K562 (cell line): ENCODE results near the gene SYCP3. TPM values are rescaled to one million over a fixed set of nuclear protein-coding genes. Genes with fewer than 3 reads are reported as not detected.

Experiments used
- ATAC-seq: fragments of 200-7000 bp; cut with Tn5 transposase; 3 replicates; pipeline ENCODE4 v1.9.1; 2020; ENCODE audit warnings: moderate library complexity
- BruUV-seq: library from RNA; stranded (reverse); fragments of 400-500 nt; replicated peaks from 2 replicates; lab custom pipeline; 2021; lab: Mats Ljungman, UMichigan
- CTCF ChIA-PET: fragments of 300-600 bp; formaldehyde crosslinking; extraction: SDS; loops from one replicate; lab custom pipeline; 2021; ENCODE audit warnings: low intra/inter-chr PET ratio; lab: Yijun Ruan, JAX
- POLR2A ChIA-PET: fragments of 300-600, 350-650 bp; sonication (Branson Sonifier 250); formaldehyde crosslinking; extraction: SDS; loops from one replicate; lab custom pipeline; 2021; ENCODE audit warnings: antibody characterized with exemption, inconsistent platforms; lab: Yijun Ruan, JAX
- DNase-seq, 4 experiments: peaks; one replicate each; pipeline versions ENCODE4 v3.0.0 to v3.0.0-alpha.2; 2011 to 2018; ENCODE audit warnings: low spot score in 3 of 4, mixed read lengths in 3 of 4; ENCODE audit errors: extremely low read depth in 1 of 4
- FAIRE-seq: peaks from 2 replicates; lab custom pipeline; 2011; peaks lifted over from hg19 to GRCh38; lab: Jason Lieb, UNC
- H2AFZ ChIP-seq: 2 replicates; pipeline ENCODE4 v1.6.0; 2011; ENCODE audit warnings: low read depth, low read length, control low read depth, inconsistent platforms
- H3K27ac ChIP-seq: fragments of 200-600 bp; 3 replicates; pipeline ENCODE4 v1.8.0; 2011; ENCODE audit warnings: low read depth, mild to moderate bottlenecking, control low read depth, inconsistent platforms, low read length, moderate library complexity, mixed read lengths; ENCODE audit errors: extremely low read depth
- H3K27me3 ChIP-seq, 2 experiments: fragments of 300-600 bp in 1 of 2; 2 replicates in 1 of 2; 3 replicates in 1 of 2; pipeline versions ENCODE4 v1.6.0 to v1.8.0; 2011; ENCODE audit warnings: inconsistent platforms in 2 of 2, low read length in 2 of 2, mild to moderate bottlenecking in 1 of 2, mixed read lengths in 1 of 2, moderate library complexity in 1 of 2; ENCODE audit not compliant: control insufficient read depth in 2 of 2, insufficient read depth in 2 of 2
- H3K36me3 ChIP-seq: fragments of 300-600 bp; 3 replicates; pipeline ENCODE4 v1.8.0; 2011; ENCODE audit warnings: mild to moderate bottlenecking, low read length, inconsistent platforms; ENCODE audit not compliant: control insufficient read depth, insufficient read depth
- H3K4me1 ChIP-seq, 2 experiments: fragments of 200-600 bp in 1 of 2; replicated peaks in 1 of 2; 2 replicates in 1 of 2; 3 replicates in 1 of 2; pipeline versions ENCODE4 v1.5.1 to v1.8.0; 2011; ENCODE audit warnings: inconsistent platforms in 2 of 2, low read length in 2 of 2, mild to moderate bottlenecking in 1 of 2, mixed read lengths in 1 of 2, moderate library complexity in 1 of 2; ENCODE audit not compliant: control insufficient read depth in 2 of 2, insufficient read depth in 2 of 2
- H3K4me2 ChIP-seq: 2 replicates; pipeline ENCODE4 v1.6.1; 2011; ENCODE audit warnings: low read length, control low read depth, inconsistent platforms, mixed read lengths; ENCODE audit not compliant: insufficient read depth
- H3K4me3 ChIP-seq: fragments of 200-600 bp; sonication (generic), shearing (Covaris generic); 2 replicates; pipeline ENCODE4 v1.5.1; 2016; ENCODE audit warnings: control low read depth, inconsistent platforms
- H3K79me2 ChIP-seq: fragments of 200-600 bp; 3 replicates; pipeline ENCODE4 v1.8.0; 2011; ENCODE audit warnings: low read length, inconsistent platforms; ENCODE audit not compliant: control insufficient read depth, insufficient read depth
- H3K9ac ChIP-seq, 2 experiments: 2 replicates each; pipeline versions ENCODE4 v1.6.0 to v1.6.1; 2011; ENCODE audit warnings: low read depth in 2 of 2, low read length in 2 of 2, control low read depth in 1 of 2, inconsistent platforms in 1 of 2, mild to moderate bottlenecking in 1 of 2, mixed read lengths in 1 of 2; ENCODE audit not compliant: insufficient read depth in 1 of 2
- H3K9me1 ChIP-seq: one replicate; pipeline ENCODE4 v1.6.0; 2011; ENCODE audit warnings: inconsistent platforms, mild to moderate bottlenecking, low read length, moderate library complexity; ENCODE audit not compliant: control insufficient read depth, insufficient read depth
- H3K9me3 ChIP-seq: replicated peaks from 2 replicates; pipeline ENCODE4 v1.5.1; 2011; ENCODE audit warnings: low read depth, low read length, inconsistent platforms; ENCODE audit not compliant: control insufficient read depth, insufficient read depth
- H4K20me1 ChIP-seq: replicated peaks from 2 replicates; pipeline ENCODE4 v1.6.1; 2011; ENCODE audit warnings: low read length, inconsistent platforms, mixed read lengths; ENCODE audit not compliant: control insufficient read depth, insufficient read depth
- ARNT ChIP-seq, 2 experiments: fragments of 450-650 bp; IDR thresholded peaks; 2 replicates each; pipeline ENCODE4 v1.6.1; 2016; ENCODE audit warnings: mild to moderate bottlenecking in 1 of 2
- ATF7 ChIP-seq: fragments of 450-650 bp; IDR thresholded peaks from 2 replicates; pipeline ENCODE4 v1.7.1; 2014; ENCODE audit warnings: mild to moderate bottlenecking, moderate library complexity
- CHD2 ChIP-seq: IDR thresholded peaks from 2 replicates; pipeline ENCODE4 v1.6.1; 2011; ENCODE audit warnings: low read depth, low read length
- DACH1 ChIP-seq: fragments of 450-650 bp; IDR thresholded peaks from 2 replicates; pipeline ENCODE4 v1.6.1; 2018; ENCODE audit not compliant: partially characterized antibody
- FOSL1 ChIP-seq: fragments of 200-800 bp; sonication (Bioruptor generic); conservative IDR thresholded peaks from 2 replicates; pipeline ENCODE4 v1.6.1; 2016; ENCODE audit warnings: missing genetic modification characterization, missing compliant biosample characterization
- GABPB2 ChIP-seq: fragments of 250-450 bp; sonication (Bioruptor Pico); conservative IDR thresholded peaks from 2 replicates; pipeline ENCODE4 v1.5.1; 2021; ENCODE audit warnings: mild to moderate bottlenecking
- NFATC3 ChIP-seq: fragments of 450-650 bp; IDR thresholded peaks from 2 replicates; pipeline ENCODE4 v1.6.1; 2017; ENCODE audit warnings: mild to moderate bottlenecking
- SIRT6 ChIP-seq: IDR thresholded peaks from one replicate; pipeline ENCODE4 v1.6.1; 2012; ENCODE audit warnings: low read depth, mild to moderate bottlenecking, control low read depth, inconsistent platforms, low read length, moderate library complexity
- ZNF766 ChIP-seq: fragments of 200-800 bp; sonication (Bioruptor generic); conservative IDR thresholded peaks from 2 replicates; pipeline ENCODE4 v1.6.1; 2016; ENCODE audit warnings: missing genetic modification characterization, missing compliant biosample characterization
- WGBS: fragments of 100-300 bp; shearing (Covaris generic); methylation state at CpG from one replicate; pipeline ENCODE4 v1.1.6; 2016; ENCODE audit warnings: low coverage, mixed read lengths; ENCODE audit not compliant: insufficient coverage; ENCODE audit errors: missing lambda C conversion rate; 5-methylcytosine and 5-hydroxymethylcytosine counted together
- in situ Hi-C: fragments of 300-500 bp; cut with MboI; formaldehyde crosslinking; loops from 4 replicates; pipeline ENCODE4 v1.15.0; 2018; ENCODE audit warnings: inconsistent platforms, mixed read lengths
- intact Hi-C: fragments of 100-400 bp; cut with micrococcal nuclease; formaldehyde crosslinking; loops from 2 replicates; pipeline ENCODE4 v1.14.2; 2022
- polyA plus RNA-seq, 8 experiments: library from polyadenylated mRNA; depleted of rRNA in 4 of 8; stranded (reverse) in 5 of 8; unstranded in 3 of 8; fragments of >200 nt; fragmentation: Nextera tagmentation in 2 of 8; fragmentation: Illumina TruSeq in 1 of 8; extraction: Ambion mirVana in 2 of 8; extraction: Trizol in 1 of 8; gene quantifications; 2 replicates each; pipeline versions ENCODE4 v1.2.1 to v1.2.3, GENCODE V29; 2011 to 2014; ENCODE audit warnings: inconsistent platforms in 1 of 8, missing spikeins in 1 of 8
- total RNA-seq, 7 experiments: library from RNA; depleted of rRNA in 6 of 7; stranded (reverse); fragments of >200 nt in 6 of 7; fragmentation: Illumina TruSeq in 2 of 7; extraction: Trizol in 2 of 7; gene quantifications; 2 replicates each; pipeline versions ENCODE4 v1.2.1 to v1.2.3, GENCODE V29; 2011 to 2021; ENCODE audit warnings: low replicate concordance in 1 of 7
- TF ChIP-seq, protein P1 (sequence below): fragments of 250-450 bp; sonication (Bioruptor Pico); IDR thresholded peaks from 2 replicates; pipeline ENCODE4 v1.8.0; 2021; ENCODE audit warnings: moderate library complexity, mild to moderate bottlenecking, inconsistent platforms
- TF ChIP-seq, protein P2 (sequence below): fragments of 450-650 bp; formaldehyde crosslinking; IDR thresholded peaks from 2 replicates; pipeline ENCODE4 v1.4.0; 2020; ENCODE audit warnings: mild to moderate bottlenecking, moderate library complexity
- TF ChIP-seq, protein P3 (sequence below): IDR thresholded peaks from 2 replicates; pipeline ENCODE4 v1.6.1; 2012; ENCODE audit warnings: low read depth, low read length, improper control_type of control experiment, borderline replicate concordance

The SYCP3 gene
- total and polyA plus RNA-seq, 9 of the 15 experiments (the other 6 are each of a cell fraction or from before 2014, with no cell fraction given): 0.11 to 0.25 (median 0.22) TPM; not detected in 4

DNA sequence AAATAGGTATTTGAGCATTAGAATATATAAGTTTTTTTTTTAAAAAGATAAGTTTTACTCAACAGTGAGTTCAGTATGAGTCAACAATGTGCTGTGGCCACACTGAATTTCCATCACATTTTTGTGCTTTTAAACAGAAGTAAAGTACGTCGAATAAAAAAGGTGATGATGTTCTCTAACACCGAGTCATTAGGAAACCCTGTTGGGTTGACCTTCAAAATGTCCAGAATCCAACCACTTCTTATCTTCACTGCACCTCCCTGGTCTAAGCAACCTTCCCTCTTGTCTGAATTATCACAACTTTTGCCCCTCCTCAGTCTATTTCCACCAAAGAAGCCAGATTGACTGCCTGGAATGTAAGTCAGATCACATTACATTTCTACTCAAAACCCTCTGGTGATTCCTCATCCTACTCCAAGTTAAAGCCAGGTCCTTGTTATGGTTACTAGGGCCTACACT, 43.0 kb upstream of the SYCP3 start:
- in situ Hi-C loops: no loop called here

DNA sequence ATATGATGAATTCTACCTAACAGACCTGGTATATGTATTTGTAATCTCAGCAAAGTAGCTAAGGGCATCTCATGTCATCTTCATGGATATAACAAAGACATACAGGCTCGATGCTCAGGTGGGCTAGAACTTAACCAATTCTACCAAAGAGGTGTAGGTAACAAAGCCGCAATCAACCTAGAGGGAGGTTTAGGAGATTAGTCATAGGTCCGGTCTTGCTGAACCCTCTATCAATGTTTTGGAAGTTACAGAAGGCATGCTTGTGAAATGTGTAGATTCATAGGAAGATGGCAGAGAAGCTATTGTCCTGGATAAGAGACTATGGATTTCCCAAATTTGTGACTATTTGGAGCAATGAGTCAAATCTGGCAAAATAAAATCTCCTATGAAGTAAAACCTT, 42.6 kb upstream of the SYCP3 start:
- ChIA-PET POLR2A (no interaction called here), CTCF (no interaction called here)
- H3K9ac ChIP-seq: no peak overlapping the region
- H3K4me3 ChIP-seq: no peak overlapping the region
- no peak overlapping the region for H2AFZ ChIP-seq
- in situ Hi-C loops (no loop called here), intact Hi-C loops (no loop called here)
- H3K27me3 ChIP-seq: no peaks in the 10 kb centered on the region
- no peak for DNase-seq
- TF ChIP-seq SIRT6: no peak
- TF ChIP-seq DACH1: no peak
- TF ChIP-seq CHD2: no peak
- TF ChIP-seq, protein P1, sequence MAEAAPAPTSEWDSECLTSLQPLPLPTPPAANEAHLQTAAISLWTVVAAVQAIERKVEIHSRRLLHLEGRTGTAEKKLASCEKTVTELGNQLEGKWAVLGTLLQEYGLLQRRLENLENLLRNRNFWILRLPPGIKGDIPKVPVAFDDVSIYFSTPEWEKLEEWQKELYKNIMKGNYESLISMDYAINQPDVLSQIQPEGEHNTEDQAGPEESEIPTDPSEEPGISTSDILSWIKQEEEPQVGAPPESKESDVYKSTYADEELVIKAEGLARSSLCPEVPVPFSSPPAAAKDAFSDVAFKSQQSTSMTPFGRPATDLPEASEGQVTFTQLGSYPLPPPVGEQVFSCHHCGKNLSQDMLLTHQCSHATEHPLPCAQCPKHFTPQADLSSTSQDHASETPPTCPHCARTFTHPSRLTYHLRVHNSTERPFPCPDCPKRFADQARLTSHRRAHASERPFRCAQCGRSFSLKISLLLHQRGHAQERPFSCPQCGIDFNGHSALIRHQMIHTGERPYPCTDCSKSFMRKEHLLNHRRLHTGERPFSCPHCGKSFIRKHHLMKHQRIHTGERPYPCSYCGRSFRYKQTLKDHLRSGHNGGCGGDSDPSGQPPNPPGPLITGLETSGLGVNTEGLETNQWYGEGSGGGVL (CRISPR knock-in tag): no peak
- no peak for TF ChIP-seq GABPB2 (CRISPR knock-in tag)
- TF ChIP-seq FOSL1 (tag): peak; percentile 43; the same call in 1 of the 2 replicates
- TF ChIP-seq, protein P2, sequence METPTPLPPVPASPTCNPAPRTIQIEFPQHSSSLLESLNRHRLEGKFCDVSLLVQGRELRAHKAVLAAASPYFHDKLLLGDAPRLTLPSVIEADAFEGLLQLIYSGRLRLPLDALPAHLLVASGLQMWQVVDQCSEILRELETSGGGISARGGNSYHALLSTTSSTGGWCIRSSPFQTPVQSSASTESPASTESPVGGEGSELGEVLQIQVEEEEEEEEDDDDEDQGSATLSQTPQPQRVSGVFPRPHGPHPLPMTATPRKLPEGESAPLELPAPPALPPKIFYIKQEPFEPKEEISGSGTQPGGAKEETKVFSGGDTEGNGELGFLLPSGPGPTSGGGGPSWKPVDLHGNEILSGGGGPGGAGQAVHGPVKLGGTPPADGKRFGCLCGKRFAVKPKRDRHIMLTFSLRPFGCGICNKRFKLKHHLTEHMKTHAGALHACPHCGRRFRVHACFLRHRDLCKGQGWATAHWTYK (CRISPR knock-in tag): no peak
- no peak for TF ChIP-seq ARNT (IDR thresholded peaks at IDR 0.05)
- H3K4me2 ChIP-seq: no peak overlapping the region
- FAIRE-seq: no peak
- BruUV-seq: no TSS peak
- H3K36me3 ChIP-seq: peaks cover 17% of the 10 kb centered on the region; the same call in 2 of the 3 replicates
- WGBS: 60% methylated on average over 3 of the region's 3 CpGs
- H3K79me2 ChIP-seq: no peaks in the 10 kb centered on the region
- no peaks in the 10 kb centered on the region for H3K9me1 ChIP-seq
- no peaks in the 10 kb centered on the region for H3K9me3 ChIP-seq
- H3K27ac ChIP-seq: no peak overlapping the region
- no peak for ATAC-seq
- no peaks in the 10 kb centered on the region for H3K4me1 ChIP-seq
- H4K20me1 ChIP-seq: no peaks in the 10 kb centered on the region

More for the DNA sequence above, 43.0 kb upstream of the SYCP3 start:
- WGBS: 72% methylated on average over 3 of the region's 3 CpGs
- H4K20me1 ChIP-seq: no peaks in the 10 kb centered on the region
- H3K9me3 ChIP-seq: no peaks in the 10 kb centered on the region
- no peaks in the 10 kb centered on the region for H3K27me3 ChIP-seq
- H3K4me3 ChIP-seq: no peak overlapping the region
- CTCF ChIA-PET: no interaction called here
- H3K4me2 ChIP-seq: no peak overlapping the region
- BruUV-seq: no TSS peak
- DNase-seq (no peak), ATAC-seq (no peak), FAIRE-seq (no peak)
- H3K79me2 ChIP-seq: no peaks in the 10 kb centered on the region
- no peak overlapping the region for H3K9ac ChIP-seq
- no peak overlapping the region for H3K27ac ChIP-seq
- H3K9me1 ChIP-seq: no peaks in the 10 kb centered on the region
- TF ChIP-seq ATF7 (no peak), ZNF766 (CRISPR knock-in tag) (no peak), NFATC3 (no peak)
- TF ChIP-seq, protein P3, sequence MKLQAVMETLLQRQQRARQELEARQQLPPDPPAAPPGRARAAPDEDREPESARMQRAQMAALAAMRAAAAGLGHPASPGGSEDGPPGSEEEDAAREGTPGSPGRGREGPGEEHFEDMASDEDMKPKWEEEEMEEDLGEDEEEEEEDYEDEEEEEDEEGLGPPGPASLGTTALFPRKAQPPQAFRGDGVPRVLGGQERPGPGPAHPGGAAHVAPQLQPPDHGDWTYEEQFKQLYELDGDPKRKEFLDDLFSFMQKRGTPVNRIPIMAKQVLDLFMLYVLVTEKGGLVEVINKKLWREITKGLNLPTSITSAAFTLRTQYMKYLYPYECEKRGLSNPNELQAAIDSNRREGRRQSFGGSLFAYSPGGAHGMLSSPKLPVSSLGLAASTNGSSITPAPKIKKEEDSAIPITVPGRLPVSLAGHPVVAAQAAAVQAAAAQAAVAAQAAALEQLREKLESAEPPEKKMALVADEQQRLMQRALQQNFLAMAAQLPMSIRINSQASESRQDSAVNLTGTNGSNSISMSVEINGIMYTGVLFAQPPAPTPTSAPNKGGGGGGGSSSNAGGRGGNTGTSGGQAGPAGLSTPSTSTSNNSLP: no peak
- POLR2A ChIA-PET: no interaction called here
- intact Hi-C loops: no loop called here
- no peak overlapping the region for H2AFZ ChIP-seq
- no peaks in the 10 kb centered on the region for H3K4me1 ChIP-seq
- H3K36me3 ChIP-seq: peaks cover 17% of the 10 kb centered on the region; the same call in 1 of the 3 replicates
